GM18870 (cell line): ENCODE results near the gene ARHGAP33.

ENCODE experiments used
- ATAC-seq: cut with Tn5 transposase; IDR thresholded peaks from one replicate; pipeline ENCODE4 v1.9.1; 2021; ENCODE audit warnings: moderate library complexity; ENCODE audit not compliant: unreplicated experiment

Gene ARHGAP33

DNA sequence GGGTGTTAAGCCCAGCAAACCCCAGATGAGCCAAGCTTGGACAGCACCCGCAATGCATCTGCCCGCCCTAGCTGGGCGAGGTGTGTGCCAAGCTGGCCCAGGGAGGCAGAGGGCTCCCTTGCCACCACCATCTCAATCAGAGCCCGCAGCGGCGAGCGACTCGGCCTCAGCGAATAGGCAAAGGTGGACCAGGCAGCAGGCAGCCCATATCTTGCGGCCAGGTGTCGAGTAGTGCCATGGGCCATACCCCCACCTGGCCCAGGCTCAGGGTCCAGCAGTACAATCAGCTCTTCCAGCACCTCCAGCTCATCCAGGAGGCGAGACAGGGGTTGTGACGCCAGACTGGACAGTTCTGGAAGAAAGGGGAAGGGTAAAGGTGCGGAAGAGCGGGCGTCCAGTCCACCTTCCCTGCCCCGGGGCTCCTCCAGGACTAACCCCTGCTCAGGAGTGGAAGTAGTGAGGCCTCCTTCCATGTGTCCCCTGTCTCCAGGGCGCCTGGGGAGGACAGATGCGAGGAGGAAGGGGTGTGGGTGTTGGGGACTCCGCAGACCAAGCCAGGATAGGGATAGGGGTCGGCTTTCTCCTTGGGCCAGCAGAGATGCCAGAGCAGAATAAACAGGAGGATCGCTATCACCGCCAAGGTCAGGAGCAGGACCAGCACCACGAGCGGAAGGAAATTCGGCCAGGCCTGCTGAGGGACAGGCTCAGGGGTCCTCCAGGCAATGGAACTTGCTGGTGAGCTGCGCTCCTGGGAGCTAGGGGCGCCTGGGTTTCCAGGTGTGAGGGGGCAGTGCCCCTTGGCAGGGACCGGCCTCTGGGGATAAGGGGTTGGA lies 35.9 kb upstream of the ARHGAP33 start:
- no peak for ATAC-seq

DNA sequence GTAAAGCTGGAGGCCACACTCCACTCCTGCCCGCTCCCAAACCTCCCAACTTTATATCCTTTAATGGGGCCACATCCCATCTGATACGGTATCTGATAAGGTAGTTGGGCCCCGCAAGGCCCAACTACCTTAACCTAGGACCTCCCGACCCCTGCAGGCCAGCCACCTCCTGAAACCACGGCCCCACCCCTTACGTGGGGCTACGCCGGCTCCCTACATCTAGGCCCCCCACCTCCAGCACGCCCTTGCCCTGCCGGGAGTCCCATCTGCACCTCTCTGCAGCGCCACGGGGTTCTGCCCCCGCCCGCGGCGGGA lies 35.3 kb upstream of the ARHGAP33 start:
- ATAC-seq: no peak

DNA sequence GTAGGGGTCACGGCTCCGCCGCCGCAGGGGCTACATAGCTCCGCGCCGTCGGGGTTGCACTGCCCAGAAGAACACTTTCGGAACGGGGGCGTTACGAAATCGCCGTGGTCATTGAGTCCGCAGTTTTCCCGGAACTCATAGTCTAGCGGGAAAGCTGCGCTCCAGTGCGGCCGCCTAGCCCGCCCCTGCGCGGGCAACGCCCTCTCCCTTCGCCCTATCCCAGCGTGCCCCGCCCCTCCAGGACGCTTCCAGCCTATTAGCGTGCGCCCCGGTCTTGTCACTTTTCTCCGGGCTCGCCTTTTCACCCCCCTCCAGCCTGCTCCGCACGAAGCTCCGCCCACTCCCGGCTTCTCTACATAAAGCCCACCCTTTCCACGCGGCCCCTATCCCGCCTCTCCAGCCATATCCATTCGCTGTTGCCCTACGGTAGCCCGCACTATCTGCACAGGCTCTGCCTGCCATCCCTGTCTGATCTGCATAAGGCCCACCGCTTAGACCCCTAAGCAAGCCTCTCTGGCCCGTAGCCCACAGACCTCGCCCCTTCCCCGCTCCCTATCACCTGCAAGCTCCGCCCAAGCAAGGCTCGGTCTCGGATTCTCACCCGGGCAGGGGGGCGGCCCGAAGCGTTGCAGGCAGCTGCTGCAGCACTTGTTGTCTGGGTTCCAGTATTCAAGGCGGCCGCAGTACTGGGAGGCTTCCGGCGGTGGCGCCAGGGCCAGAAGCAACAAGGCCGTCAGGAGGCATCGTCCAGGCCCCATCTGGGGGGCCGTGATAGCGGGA lies 34.8 kb upstream of the ARHGAP33 start:
- peak; percentile 44 for ATAC-seq

DNA sequence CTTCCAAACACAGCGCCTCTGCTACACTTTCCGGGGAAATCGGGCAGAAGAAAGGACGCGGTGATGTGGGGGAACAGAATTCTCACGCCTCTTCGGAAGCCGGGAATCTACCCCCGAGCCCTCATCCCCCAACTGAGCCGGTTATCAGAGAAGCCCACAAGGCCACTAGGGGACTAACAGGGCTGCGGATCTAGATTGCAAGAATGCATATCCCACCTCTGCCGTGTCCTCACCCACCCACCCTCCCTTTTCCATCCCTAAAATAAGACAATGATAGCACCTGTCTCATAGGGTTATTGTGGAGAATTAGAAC lies 34.2 kb upstream of the ARHGAP33 start:
- no peak for ATAC-seq

DNA sequence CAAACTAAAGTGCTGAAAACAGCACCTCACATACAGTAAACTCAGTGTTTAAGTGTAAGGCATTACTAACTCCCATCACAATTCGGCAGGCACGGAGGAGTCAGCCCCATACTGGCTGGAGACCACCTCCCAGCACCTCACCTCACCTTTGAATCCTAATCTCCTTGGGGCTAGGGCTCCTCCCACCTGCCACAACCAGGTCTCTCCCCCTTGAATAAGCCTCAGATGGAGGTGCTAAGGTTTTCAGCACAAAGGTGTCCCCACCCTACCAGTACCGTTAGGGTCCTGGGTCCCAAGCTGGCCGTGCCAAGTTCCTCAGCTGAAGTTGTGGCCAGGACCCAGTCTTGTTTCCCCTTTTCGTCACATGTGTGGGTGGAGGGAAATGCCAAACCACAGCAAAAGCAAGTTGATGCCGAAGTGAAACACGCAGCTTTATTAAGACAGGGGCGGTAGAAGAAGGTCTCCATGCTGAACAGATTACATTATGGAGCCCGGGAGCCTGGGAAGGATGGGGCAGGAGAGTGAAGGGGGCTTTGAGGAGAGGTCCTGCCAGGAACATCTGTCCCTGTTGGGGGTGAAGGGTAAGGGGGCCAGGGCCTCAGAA lies 33.1 kb upstream of the ARHGAP33 start, which contains the start of gene IGFLR1:
TSS of gene IGFLR1 (minus strand) at position 332 of the 604 bp plus-strand sequence. CDS start 1,272 bp downstream, outside the sequence.
- no peak for ATAC-seq

DNA sequence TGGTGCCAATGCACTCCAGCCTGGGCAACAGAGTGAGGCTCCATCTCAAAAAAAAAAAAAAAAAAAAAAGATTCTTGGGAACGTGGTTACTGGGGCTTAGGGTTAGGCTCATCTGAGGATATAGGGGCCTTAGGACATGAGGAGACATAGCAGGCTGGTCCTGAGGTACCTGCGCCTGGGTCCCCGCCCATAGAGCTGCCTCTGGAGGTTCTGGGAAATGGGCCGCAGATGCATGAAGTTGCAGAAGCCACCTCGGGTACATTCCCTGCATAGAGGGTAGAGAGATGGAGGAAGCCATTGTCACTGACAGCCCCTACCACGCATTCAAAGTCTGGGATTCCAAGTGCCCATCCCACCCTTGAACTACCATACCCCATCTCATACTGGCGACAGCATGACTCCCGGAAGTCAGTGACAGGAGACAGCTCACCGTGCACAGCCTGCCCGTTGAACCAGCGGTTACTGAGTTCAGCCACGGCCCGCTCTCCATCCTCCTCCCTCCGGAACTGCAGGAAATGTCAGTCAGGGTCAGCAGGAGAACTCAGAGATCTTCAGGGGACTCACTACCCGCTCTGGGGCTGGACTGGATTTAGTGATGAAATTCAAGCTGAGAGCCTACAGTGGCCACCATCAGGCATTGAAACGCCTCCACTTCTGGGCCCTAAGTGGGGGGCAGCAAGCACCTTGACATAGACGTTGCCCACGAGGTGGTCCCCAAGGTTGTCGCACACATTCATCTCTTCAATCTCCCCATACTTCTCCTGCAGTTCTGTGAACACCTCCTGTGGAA lies 31.5 kb upstream of the ARHGAP33 start:
- no peak for ATAC-seq

DNA sequence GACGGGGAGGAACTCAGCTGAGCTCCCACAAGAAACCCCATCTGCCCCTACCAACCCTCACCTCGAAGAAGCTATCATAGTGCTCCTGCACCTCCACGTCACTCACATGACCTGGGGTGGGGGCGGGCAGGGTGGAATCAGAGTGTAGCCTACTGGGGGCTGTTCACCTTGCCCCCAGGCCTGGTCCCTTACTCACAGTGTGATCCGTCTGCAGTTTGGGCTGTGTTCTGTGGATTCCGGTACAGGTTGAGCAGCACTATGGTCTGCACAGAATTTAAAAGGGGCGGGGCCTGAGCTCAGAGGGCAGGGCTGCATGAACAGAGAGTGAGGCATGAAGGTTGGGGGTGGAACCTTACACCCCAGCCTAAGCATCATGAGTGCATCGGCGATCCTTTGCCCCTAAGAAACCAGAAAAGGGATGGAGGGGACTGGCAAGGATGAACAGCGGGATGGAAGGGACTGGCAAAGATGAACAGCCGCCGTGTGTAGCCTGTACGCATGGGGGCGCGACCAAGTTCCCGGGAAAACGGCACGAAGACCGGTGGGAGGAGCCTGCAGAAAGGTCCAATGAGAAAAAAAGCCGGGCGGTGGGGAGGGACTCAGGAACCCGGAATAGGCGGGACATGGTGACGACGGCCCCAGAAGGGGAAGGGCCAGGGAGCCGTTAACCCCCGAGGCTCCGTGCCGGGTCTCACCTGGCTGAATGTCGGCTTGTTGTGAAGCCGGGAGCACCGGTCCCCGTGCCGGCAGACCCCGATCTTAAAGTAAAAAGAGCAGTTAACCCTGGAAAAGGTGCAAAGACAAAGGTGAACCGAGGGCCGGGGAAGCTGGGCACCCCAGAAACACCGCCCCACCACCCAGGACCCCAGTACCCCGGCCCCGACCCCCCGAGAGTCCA lies 30.7 kb upstream of the ARHGAP33 start:
- ATAC-seq: no peak

DNA sequence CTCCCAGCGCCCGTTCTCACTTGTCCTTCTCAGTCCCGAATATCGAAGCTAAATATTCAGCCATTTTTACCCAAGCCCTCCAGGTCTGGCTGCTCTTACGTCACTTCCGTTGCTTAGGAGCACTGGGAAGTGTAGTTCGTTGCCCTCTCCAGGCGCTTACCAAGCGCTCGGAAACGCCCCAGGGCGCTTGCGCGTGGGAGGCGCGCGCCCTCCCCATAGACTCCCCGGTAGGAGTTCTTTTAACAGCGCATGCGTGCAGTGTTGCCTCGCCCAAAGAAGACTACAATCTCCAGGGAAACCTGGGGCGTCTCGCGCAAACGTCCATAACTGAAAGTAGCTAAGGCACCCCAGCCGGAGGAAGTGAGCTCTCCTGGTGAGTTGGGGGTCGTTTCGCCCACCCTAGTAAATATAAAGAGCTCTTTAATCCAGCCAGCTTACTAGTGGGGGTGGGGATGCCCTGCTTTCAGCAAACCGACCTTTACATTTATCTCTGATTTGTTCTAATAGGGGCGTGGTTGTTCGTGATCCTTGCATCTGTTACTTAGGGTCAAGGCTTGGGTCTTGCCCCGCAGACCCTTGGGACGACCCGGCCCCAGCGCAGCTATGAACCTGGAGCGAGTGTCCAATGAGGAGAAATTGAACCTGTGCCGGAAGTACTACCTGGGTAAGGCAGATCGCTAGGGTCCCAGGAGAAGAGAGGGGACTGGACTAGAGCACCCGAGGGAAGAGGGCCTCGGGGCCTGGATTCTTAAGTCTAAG lies 29.9 kb upstream of the ARHGAP33 start, which contains the start of the genes PSENEN and U2AF1L4:
TSS of gene PSENEN (plus strand) at position 324 of the 759 bp plus-strand sequence. CDS start at position 604, 280 bp downstream.
TSS of gene U2AF1L4 (minus strand) at position 91 of the 759 bp plus-strand sequence. CDS start at position 64, 27 bp downstream.
- peak; percentile 35 for ATAC-seq

DNA sequence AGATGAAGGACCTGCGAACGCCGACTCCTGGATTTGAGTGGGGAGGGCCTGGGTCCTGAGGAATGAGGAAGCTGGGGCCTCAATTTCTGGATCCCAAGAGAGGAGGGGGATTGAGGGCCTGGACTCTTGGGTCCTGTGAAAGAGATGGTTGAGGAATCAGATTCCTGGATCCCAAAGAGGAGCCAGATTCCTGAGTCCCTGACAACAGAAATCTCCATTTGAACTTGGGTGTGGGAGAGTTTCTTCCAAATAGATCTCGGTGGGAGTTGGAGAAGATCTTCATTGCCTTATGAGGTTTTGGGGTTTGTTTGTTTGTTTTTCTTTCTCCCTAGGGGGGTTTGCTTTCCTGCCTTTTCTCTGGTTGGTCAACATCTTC lies 29.3 kb upstream of the ARHGAP33 start:
- ATAC-seq: no peak

DNA sequence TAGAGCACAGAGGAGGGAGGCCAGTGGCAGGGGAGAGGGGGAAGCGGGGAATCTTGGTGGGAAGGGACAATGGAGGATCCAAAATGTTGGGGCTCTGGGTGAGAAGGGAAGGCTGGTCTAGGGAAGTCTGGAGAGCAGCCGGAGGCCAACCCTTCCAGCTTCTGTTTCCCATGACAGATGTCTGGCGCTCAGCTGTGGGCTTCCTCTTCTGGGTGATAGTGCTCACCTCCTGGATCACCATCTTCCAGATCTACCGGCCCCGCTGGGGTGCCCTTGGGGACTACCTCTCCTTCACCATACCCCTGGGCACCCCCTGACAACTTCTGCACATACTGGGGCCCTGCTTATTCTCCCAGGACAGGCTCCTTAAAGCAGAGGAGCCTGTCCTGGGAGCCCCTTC lies 28.8 kb upstream of the ARHGAP33 start:
- ATAC-seq: no peak

DNA sequence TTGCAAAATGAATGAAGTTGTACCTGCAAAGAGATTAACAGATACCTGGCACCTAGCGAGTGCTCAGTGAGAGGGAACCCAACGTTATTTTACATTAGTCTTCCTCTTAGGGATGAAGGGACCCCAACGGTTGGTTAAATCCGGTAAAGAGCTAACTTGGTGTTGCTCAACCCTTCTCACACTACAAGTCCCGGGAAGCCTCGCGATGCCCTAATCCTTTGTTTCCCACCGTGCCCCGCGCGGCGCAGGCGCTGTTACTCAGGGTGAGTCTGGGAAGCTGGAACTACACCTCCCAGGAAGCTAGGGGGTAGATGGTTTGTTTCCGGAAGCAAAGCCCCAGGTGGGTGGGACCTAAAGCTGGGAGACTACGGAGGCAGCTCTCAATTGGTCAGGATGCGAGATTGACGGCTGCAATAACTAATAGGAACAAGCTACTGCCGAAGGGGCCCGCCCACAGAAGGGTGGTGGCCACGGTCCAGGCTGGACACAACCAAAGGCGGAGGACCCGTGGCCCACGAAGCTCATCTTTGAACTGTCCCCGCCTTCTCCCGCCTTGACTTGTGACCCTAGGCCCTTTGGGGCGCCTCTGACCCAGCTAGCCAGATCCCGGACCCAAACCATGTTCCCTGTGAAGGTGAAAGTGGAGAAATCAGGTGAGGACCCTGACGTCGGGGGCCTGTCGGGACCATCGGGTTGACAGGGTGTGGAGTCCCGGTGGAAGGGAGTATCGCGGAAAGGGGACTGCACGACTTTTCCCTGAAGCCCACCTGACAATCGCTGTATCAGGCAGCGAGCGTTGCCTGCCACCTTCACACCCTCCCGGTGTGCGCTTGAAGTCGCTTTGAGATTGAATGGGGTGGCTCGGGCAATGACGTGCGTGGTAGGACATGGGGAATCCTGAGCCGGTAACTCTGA lies 27.0 kb upstream of the ARHGAP33 start, which contains the start of gene LIN37:
TSS of gene LIN37 (plus strand) at position 471 of the 915 bp plus-strand sequence. CDS start at position 620, 149 bp downstream.
- peak; percentile 73 for ATAC-seq

DNA sequence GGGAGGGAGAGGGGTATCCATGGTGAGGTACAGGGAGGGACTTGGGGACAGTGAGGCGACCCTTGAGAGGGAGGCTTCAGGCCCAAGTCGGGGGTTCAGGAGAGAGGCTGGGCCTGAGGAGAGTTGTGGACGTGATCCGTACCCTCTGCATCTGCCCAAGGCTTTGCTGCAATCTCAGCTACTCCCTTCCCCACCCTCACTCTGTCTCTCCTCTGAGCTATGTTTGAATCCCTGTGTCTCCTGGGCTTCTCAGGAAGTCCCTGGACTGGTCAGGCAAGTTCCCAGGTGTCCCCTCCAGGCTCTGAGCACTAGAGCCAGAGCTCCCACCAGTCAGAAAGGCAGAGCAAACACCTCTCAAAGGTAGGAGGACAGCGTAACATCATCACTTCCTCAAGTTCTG lies 25.2 kb upstream of the ARHGAP33 start:
- no peak for ATAC-seq

DNA sequence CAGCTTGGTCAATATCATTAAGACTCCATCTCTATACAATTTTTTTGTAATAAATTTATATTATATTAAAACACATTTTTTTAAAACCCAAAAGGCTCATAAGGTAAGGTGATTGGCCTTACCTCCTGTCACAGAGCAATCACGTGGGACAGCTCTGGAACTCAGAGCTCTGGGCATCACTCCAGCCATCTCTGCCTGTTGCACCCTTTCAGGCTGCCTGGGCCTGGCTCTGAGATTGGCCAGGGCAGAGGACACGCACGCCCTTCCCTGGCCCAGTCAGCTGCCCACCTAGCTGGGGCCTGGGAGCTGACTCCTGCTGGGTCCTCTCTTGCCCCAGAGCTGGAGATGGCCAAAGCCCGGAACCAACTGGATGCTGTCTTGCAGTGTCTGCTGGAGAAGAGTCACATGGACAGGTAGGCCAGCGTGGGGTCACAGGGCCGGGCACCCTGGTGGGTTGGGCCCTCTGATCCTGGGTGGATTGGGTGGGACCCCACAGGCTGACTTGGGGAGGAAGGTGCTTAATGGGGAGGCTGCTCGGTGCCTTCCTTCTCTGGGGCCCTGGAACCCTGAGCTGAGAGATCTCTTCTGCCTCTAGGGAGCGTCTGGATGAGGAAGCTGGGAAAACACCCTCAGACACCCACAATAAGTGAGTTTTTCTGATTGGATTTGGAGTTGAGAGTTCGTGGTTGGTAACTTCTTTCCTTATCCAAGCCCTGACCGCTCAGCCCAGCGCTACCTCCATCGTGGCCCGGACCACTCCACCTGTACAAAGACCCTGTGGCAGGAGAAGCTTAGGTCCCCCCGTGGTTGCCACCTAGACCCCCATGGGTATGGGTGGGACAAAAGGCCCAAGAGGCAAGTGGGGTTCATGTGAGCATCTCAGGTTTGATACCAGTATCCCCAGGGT lies 23.3 kb upstream of the ARHGAP33 start:
- ATAC-seq: no peak

DNA sequence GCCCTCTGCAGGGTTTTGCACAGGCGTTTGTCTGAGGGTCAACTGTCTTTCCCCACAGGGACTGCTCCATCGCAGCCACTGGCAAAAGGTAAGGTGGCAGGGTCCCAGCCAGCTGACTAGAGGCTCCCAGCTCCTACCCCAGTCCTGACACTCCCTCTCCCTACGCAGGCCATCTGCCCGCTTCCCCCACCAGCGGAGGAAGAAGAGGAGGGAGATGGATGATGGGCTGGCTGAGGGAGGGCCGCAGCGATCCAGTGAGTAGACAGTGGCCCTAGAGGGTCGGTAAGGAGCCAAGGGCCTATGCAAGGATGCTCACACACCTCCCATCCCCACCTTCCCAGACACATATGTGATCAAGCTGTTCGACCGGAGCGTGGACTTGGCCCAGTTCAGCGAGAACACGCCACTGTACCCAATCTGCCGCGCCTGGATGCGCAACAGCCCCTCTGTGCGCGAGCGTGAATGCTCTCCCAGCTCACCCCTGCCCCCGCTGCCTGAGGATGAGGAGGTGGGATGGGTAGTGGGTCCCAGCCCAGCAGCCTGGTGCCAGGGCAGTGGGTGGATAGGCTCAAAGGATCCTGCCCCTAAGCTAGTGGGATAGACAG lies 22.5 kb upstream of the ARHGAP33 start:
- ATAC-seq: no peak

DNA sequence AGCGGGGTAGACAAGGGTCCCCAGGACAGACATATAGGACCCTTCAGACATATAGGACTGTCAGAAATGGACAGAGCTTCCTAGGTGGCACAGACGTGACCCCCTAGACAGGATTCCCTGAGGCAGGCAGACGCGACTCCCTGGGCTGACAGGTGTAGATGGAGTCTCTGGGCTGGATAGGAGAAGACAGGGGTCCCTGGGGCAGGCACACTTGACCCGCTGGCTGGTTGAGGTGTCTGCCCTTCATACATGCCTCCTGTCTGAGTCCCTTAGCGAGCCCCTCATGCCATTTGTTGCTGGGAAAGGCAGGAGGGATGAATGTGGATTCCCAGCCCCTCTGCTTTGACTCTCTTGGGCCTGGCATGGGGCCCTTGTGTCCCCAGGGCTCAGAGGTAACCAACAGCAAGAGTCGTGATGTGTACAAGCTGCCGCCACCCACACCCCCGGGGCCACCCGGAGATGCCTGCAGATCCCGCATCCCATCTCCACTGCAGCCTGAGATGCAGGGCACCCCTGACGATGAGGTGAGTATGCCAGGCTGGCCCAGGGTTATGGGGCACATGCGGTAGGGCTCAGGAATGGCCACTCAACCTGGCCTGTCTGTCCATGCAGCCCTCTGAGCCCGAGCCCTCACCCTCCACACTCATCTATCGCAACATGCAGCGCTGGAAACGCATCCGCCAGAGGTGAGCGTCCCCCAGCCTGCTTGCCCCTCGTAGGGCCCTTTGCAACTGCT lies 21.6 kb upstream of the ARHGAP33 start:
- no peak for ATAC-seq
